Heart left ventricle (tissue), 16 donors: ENCODE results near the gene PRPF39. TPM values are rescaled to one million over a fixed set of nuclear protein-coding genes. Genes with fewer than 3 reads are reported as not detected.
A peak's percentile ranks its signal among the peaks of the same experiment; 100 is the strongest.

Experiments used
- ATAC-seq, 4 donors: fragments of 200-7000 bp; cut with Tn5 transposase; one replicate each; pipeline ENCODE4 v1.9.1; 2020 to 2022; ENCODE audit warnings: moderate library complexity in 4 of 4, mild to moderate bottlenecking in 3 of 4, moderate number of reproducible peaks in 1 of 4
- DNase-seq, 5 donors: peaks; one replicate each; pipeline ENCODE4 v3.0.0-alpha.2; 2020
- H3K27ac ChIP-seq, 12 donors: fragments of 200-600 bp; sonication (generic) in 4 of 12; one replicate each; pipeline versions ENCODE4 v1.5.0 to v1.8.0; 2016 to 2022; ENCODE audit warnings: mild to moderate bottlenecking in 2 of 12
- H3K27me3 ChIP-seq, 9 donors: fragments of 200-600 bp; sonication (generic) in 2 of 9; one replicate each; pipeline versions ENCODE4 v1.5.1 to v1.8.0; 2016 to 2022; ENCODE audit warnings: mild to moderate bottlenecking in 3 of 9
- H3K36me3 ChIP-seq, 9 donors: fragments of 200-600 bp; sonication (generic) in 2 of 9; one replicate each; pipeline versions ENCODE4 v1.5.0 to v1.8.0; 2018 to 2022; ENCODE audit warnings: mild to moderate bottlenecking in 2 of 9
- H3K4me1 ChIP-seq, 12 donors: fragments of 200-600 bp; sonication (generic) in 4 of 12; one replicate each; pipeline versions ENCODE4 v1.5.0 to v1.8.0; 2016 to 2022; ENCODE audit warnings: mild to moderate bottlenecking in 3 of 12
- H3K4me3 ChIP-seq, 12 donors: fragments of 200-600 bp; sonication (generic) in 4 of 12; one replicate each; pipeline versions ENCODE4 v1.5.0 to v1.8.0; 2017 to 2022; ENCODE audit warnings: mild to moderate bottlenecking in 9 of 12, moderate library complexity in 4 of 12
- H3K9me3 ChIP-seq, 12 donors: fragments of 200-600 bp; sonication (generic) in 4 of 12; one replicate each; pipeline versions ENCODE4 v1.5.0 to v1.8.0; 2016 to 2022; ENCODE audit warnings: mild to moderate bottlenecking in 1 of 12
- CTCF ChIP-seq, 12 donors: fragments of 200-600 bp; sonication (generic) in 4 of 12; IDR thresholded peaks; one replicate each; pipeline versions ENCODE4 v1.5.0 to v1.8.0; 2018 to 2022; ENCODE audit warnings: antibody characterized with exemption in 12 of 12, mild to moderate bottlenecking in 5 of 12
- POLR2A ChIP-seq, 2 donors: fragments of 450-650 bp; IDR thresholded peaks; one replicate each; pipeline ENCODE4 v1.6.1; 2017; ENCODE audit warnings: antibody characterized with exemption in 2 of 2, mild to moderate bottlenecking in 2 of 2, moderate library complexity in 2 of 2
- WGBS, 4 donors: extraction: QIAGEN DNeasy Blood & Tissue Kit in 2 of 4; methylation state at CpG; one replicate each; pipeline versions ENCODE4 v1.1.5 to v1.1.7; 2013 to 2018; 5-methylcytosine and 5-hydroxymethylcytosine counted together
- intact Hi-C, 10 donors: fragments of 100-400 bp; cut with DNase I; formaldehyde crosslinking; loops; one replicate each; pipeline versions ENCODE4 v1.11.1 to v1.14.2; 2022
- polyA plus RNA-seq, 2 donors: library from polyadenylated mRNA; stranded (reverse); fragments of 200-250 nt; gene quantifications; one replicate each; pipeline ENCODE4 v1.2.3, GENCODE V29; 2013
- total RNA-seq, 9 donors: library from RNA; depleted of rRNA in 2 of 9; stranded (reverse); fragments of >200 nt in 2 of 9; fragmentation: NEBNext Ultra II Directional in 3 of 9; extraction: Animal tissue kit (Norgen Biotek cat#: 25700) in 3 of 9; gene quantifications; one replicate each; pipeline versions ENCODE4 v1.1.0 to v1.2.4, GENCODE V29; 2016 to 2023
- donor health status: ischemic (EF 13 %, LVEDD 7.1; RV severe dilation, severe dysfunction).
- donor health status: healthy with polysubstance abuse.
- donor health status: DM: no; HTN: yes; CAD: no.
- donor health status: DM: no; HTN: no; CAD: no.
- donor health status: ischemic (EF 25% LVEDD 6.9; RV normal size, moderate dysfunction).
- donor health status: ischemic (EF 25% LVEDD 5.7; RV mildly dilated, moderate dysfunction).
- donor health status: healthy.
- donor health status: DM: yes; HTN: yes; CAD: no.
- donor health status: ischemic (EF 35%, LVEDD 5.7; RV mildly dilated, moderate dysfunction).
- donor health status: nonischemic (EF 11% LVEDD 7.7; RV severe dilation, severe dysfunction).
- donor health status: DM: yes; HTN: yes; CAD: no.
- donor health status: PGD.
- donor health status: ischemic (EF 29% LVEDD 5.4; RV normal size, mild dysfunction).
- donor health status: nonischemic (EF 23%, LVEDD 6.1; RV moderate dilation, normal function).

Gene PRPF39
- total and polyA plus RNA-seq, 11 donors, result 5.9 to 17.0 (median 13.1) TPM

DNA sequence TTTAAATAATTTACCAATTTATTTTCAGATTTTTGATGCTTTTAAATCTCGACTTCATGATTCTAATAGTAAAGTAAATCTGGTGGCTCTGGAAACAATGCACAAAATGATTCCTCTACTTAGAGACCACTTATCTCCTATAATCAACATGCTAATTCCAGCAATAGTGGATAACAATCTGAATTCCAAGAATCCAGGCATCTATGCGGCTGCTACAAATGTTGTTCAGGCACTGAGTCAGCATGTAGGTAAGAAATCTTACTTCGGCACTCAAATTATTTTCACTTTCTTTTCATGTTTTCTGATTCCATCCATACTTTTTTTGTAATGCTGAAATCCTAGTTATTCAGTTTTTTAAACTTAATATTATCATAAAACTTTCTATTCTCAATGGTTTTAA, 15.5 kb upstream of the PRPF39 start:
- H3K4me3 ChIP-seq, result no peak overlapping the region
- H3K27ac ChIP-seq, result no peak overlapping the region
- ATAC-seq, result no peak
- no peak for DNase-seq
- no peak for TF ChIP-seq CTCF (IDR thresholded peaks at IDR 0.05)
- no peak for TF ChIP-seq POLR2A (IDR thresholded peaks at IDR 0.05)
- peaks cover 0 to 24% (median 4%) of the 10 kb centered on the region in 12 donors for H3K4me1 ChIP-seq
- intact Hi-C loops, result loop anchor here in 1 of 10 donors (10.0 kb wide), 1 partner anchor 104 kb away; the partner anchor contains the start of genes KLHL28 and TOGARAM1
- H3K9me3 ChIP-seq, result no peaks in the 10 kb centered on the region
- no peaks in the 10 kb centered on the region for H3K27me3 ChIP-seq
- peaks cover 0 to 40% (median 13%) of the 10 kb centered on the region in 9 donors for H3K36me3 ChIP-seq
- 77 to 84% (median 80%) methylated on average over 3 of the region's 3 CpGs for WGBS, 4 donors

DNA sequence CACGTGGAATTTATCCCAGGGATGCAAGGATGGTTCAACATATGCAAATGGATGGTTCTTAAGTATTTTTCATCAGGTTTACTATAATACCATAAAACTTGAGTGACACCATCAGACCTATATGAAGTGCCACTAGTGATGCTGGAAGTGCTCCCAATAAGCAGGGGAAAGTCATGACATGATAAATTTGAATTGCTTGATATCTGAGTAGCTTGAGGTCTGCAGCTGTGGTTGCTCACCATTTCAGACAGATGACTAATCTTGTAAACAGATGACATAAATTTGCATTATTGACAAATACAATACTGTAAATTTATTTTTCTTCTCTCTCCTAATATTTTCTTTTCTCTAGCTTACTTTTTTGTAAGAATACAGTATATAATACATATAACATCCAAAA, 13.7 kb upstream of the PRPF39 start:
- DNase-seq, result no peak
- no peaks in the 10 kb centered on the region for H3K27me3 ChIP-seq
- no peak for ATAC-seq
- peaks cover 0 to 47% (median 14%) of the 10 kb centered on the region in 9 donors for H3K36me3 ChIP-seq
- H3K27ac ChIP-seq, result no peak overlapping the region
- intact Hi-C loops, result loop anchor here in 1 of 10 donors (10.0 kb wide), 1 partner anchor 105 kb away; the partner anchor contains the start of genes KLHL28 and TOGARAM1
- WGBS, 4 donors, result 86 to 97% (median 91%) methylated on average over 1 of the region's 1 CpG
- TF ChIP-seq POLR2A (IDR thresholded peaks at IDR 0.05) (no peak), CTCF (IDR thresholded peaks at IDR 0.05) (no peak)
- H3K9me3 ChIP-seq, result no peaks in the 10 kb centered on the region
- H3K4me3 ChIP-seq, result no peak overlapping the region
- peaks cover 0 to 19% (median 4%) of the 10 kb centered on the region in 12 donors for H3K4me1 ChIP-seq

DNA sequence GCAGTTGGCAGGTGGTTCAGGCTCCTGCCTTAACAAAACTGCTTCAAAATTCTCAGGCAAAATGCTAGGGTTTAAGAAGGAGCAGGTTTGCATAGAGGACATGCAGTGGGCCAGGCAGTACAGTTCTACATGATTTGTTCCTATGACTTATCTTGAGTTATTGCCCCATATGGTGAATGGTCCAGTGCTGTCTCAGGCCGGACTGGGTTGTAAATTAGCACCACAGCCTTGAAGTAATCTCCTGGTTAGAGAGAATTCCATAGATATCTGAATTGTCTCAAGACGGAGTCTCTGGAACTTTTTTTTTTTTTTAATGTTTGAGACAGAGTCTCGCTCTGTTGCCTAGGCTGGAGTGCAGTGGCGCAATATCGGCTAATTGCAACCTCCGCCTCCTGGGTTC, 11.8 kb upstream of the PRPF39 start:
- intact Hi-C loops, result loop anchor here in 1 of 10 donors (10.0 kb wide), 1 partner anchor 107 kb away; the partner anchor contains the start of genes KLHL28 and TOGARAM1
- no peak for ATAC-seq
- no peak for DNase-seq
- peaks cover 0 to 40% (median 14%) of the 10 kb centered on the region in 9 donors for H3K36me3 ChIP-seq
- WGBS, 4 donors, result 92 to 96% (median 94%) methylated on average over 6 of the region's 6 CpGs
- H3K9me3 ChIP-seq, result no peaks in the 10 kb centered on the region
- H3K4me1 ChIP-seq, result peaks cover 0 to 6% (median 0%) of the 10 kb centered on the region in 12 donors
- H3K27ac ChIP-seq, result no peak overlapping the region
- TF ChIP-seq CTCF (IDR thresholded peaks at IDR 0.05) (no peak), POLR2A (IDR thresholded peaks at IDR 0.05) (no peak)
- no peaks in the 10 kb centered on the region for H3K27me3 ChIP-seq
- no peak overlapping the region for H3K4me3 ChIP-seq

GRCh38 chr14:45073231-45073879, 10.6 kb upstream of the PRPF39 start:
- Histone ChIP-seq H3K4me3 (no peak overlapping the region), H3K9me3 (no peaks in the 10 kb centered on the region), H3K36me3 (peaks cover 0 to 32% (median 13%) of the 10 kb centered on the region in 9 donors), H3K27me3 (no peaks in the 10 kb centered on the region), H3K4me1 (peaks cover 0 to 1% (median 0%) of the 10 kb centered on the region in 12 donors), H3K27ac (peak overlapping the region in 1 of 12 donors; percentile 24)
- TF ChIP-seq CTCF (IDR thresholded peaks at IDR 0.05), result no peak
- TF ChIP-seq POLR2A (IDR thresholded peaks at IDR 0.05), result no peak
- 54 to 64% (median 57%) methylated on average over 5 of the region's 5 CpGs for whole genome bisulfite sequencing, 4 donors
- intact Hi-C loops, result loop anchor here in 1 of 10 donors (10.0 kb wide), 1 partner anchor 109 kb away; the partner anchor contains the start of genes KLHL28 and TOGARAM1
- DNase-seq (no peak), ATAC-seq (peak in 1 of 4 donors; percentile 55)
